ENCODE data around the gene TRAF6.

- TF ChIP-seq POLR2AphosphoS5 (IDR thresholded peaks at IDR 0.05) (no peak), POLR2A (IDR thresholded peaks at IDR 0.05) (no peak), CTCF (IDR thresholded peaks at IDR 0.05) (no peak), EP300 (IDR thresholded peaks at IDR 0.05) (no peak)
These were observed 51.8 kb downstream of the TRAF6 start for GRCh38 chr11:36458129-36458915.

All from suprapubic skin (tissue), 4 donors.